H1 (cell line): ENCODE data around the gene SPPL3.

Experiments
- CTCF ChIP-seq, 3 experiments: IDR thresholded peaks; 1 replicate in 2 of 3; 2 replicates in 1 of 3; pipeline versions ENCODE4 v1.5.1 to v1.6.1; 2011; ENCODE audit warnings: low read length in 3 of 3, mild to moderate bottlenecking in 3 of 3, inconsistent platforms in 2 of 3, low read depth in 1 of 3, moderate library complexity in 1 of 3; ENCODE audit not compliant: insufficient read depth in 1 of 3; ENCODE audit errors: control extremely low read depth in 1 of 3
- EZH2 ChIP-seq: fragments of 200-600 bp; sonication (generic); IDR thresholded peaks from 2 replicates; pipeline ENCODE4 v1.7.1; 2012; ENCODE audit warnings: low read depth, mild to moderate bottlenecking, moderate library complexity, low read length, inconsistent platforms; ENCODE audit not compliant: severe bottlenecking
- SP1 ChIP-seq: IDR thresholded peaks from 2 replicates; pipeline ENCODE4 v1.6.1; 2011; ENCODE audit warnings: low read depth, low read length
- TAF7 ChIP-seq: optimal IDR thresholded peaks from 2 replicates; pipeline ENCODE3; 2011; ENCODE audit warnings: low read depth, mild to moderate bottlenecking, inconsistent platforms, low read length, moderate library complexity, borderline replicate concordance

- TF ChIP-seq SP1 = no peak
- no peak for TF ChIP-seq CTCF (IDR thresholded peaks at IDR 0.05; ENCODE audit: control extremely low read depth in 1 of 3, insufficient read depth in 1 of 3, low read depth in 1 of 3, low read length in 3 of 3)
- no peak for TF ChIP-seq EZH2
- TF ChIP-seq TAF7 = no peak
Observed at GRCh38 chr12:120834489-120835303, 69.5 kb downstream of the SPPL3 start.
